SHP77 treated with DMSO at 0.1 percent for 48 hours (cell line): Measurements from ENCODE around the gene YRDC.

Experiments
- DNase-seq: peaks from one replicate; lab custom pipeline; 2025; lab: John Stamatoyannopoulos, UW

YRDC gene

DNA sequence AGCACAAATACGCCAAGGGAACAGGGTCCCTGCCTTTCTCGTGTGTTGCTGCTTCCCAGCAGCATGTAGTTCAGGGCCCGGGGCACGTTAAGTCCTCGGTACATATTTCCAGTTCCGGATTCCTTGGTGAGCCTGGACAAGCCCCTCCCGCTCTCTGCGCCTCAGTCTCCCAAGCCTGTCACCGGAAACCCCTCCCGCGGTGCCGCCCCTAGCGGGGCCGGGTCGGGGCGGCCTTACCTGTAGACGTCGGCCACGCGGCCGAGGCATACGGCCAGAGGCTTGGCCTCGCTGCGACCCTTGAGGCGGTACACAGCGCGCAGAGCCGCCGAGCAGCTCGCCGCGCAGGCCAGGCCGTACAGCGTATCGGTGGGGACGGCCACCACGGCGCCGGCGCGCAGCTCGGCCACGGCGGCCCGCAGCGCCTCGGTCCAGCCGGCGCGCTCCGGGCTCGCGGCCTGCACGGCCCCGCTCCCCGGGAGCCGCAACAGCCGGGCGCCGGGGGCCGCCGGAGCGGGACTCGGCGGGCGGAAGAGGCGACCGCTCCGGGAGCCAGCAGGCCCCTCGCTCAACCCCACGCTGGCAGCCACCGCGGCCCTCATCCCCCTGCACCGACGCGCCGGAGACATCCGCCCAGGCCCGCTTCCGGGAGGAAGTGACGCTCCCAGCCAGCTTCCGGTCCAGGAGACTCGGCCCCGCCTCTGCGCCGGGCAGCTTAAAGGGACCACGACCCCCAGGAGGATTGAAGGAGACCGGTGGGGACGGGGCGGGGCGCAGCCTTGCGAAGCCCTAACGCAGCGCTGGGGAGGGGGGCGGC is at the start of gene YRDC, which contains the start of gene C1orf122:
Gene YRDC (minus strand): TSS at position 654 of the 814 bp plus-strand sequence. CDS start 28 bp downstream, at position 626.
Gene C1orf122 (plus strand): TSS at position 236 of the 814 bp plus-strand sequence. CDS start 615 bp downstream, outside the sequence.
- peak; percentile 66 for DNase-seq

GRCh38 chr1:37854406-37854805 is 46.4 kb upstream of the YRDC start:
- DNase-seq = no peak

GRCh38 chr1:37853157-37853556 is 45.1 kb upstream of the YRDC start:
- no peak for DNase-seq

DNA sequence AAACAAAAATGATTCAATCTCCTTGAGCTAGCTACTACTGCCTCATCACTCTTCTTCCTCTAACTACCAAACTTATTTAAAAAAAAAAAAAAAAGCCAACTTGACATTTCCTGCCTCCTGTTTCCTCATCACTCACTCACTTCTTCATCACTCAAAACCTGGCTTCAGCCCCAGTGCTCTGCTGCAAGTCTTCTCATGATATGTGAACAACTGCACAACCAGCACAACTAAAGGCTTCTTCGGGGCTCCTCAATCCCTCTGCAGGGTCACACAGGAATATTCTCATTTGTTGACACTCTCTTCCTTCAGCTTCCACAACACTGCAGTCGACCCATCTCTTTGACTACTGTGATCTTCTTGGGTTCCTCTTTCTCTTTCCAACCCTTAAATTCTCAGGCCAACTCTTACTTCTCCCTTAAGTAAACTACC is 43.8 kb upstream of the YRDC start:
- DNase-seq = no peak

GRCh38 chr1:37851262-37851661 is 43.3 kb upstream of the YRDC start:
- DNase-seq = no peak

DNA sequence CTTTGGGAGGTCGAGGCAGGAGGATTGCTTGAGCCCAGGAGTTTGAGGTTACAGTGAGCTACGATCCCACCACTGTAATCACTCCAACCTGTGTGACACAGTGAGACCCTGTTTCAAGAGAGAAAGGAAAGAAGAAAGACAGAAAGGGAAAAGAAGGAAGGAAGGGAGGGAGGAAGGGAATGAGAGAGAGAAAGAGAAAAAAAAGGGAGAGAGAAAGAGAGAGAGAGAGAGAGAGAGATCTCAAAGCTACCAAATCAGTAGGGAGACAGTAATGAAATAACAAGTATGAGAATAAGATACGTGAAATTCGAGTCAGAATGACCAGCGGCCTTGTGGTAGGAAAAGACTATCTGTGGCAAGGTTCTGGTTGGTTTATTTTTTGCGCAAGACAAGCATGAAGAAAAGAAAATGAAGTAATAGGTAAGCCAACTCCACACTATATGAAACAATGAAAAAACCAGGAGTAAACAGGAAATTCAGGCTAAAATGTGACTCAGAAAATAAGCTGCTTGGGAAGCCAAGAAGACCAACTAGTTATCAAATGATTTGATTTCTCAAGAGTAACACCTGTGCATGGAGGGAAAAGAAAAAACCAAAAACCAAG is 42.4 kb upstream of the YRDC start:
- no peak for DNase-seq

GRCh38 chr1:37849480-37849879 is 41.5 kb upstream of the YRDC start:
- DNase-seq = no peak

DNA sequence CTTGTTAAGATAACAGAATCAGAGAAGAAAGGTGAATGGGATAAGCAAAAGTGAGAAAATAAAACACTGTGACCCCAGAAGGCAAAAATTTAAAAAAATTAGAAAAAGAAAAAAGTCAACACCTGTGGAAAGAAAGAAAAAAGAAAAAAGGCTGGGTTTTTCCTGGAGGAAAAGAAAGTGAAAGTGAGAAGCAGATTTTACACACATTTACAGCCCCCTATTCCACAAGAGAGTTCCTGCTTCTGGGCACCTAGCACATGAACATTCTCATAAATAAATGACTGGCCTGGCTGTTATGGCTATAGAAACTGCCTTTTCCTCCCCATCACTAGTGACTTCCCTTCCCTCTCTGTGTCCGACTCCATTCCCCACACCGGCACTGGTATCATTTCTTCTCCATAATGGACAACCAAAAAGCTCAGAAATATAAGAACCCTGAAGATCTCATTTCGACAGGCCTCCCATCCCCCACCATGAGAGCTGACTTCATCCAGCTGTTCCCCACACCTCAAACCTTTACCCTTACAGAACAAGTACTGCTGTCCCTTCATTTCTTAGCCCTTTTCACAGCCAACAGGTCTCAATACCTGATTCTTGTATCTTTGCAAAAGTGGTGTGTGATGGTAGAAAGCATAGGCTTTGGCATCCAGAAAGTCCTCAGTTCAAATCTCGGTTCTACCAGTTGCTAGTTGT is 38.8 kb upstream of the YRDC start:
- no peak for DNase-seq

GRCh38 chr1:37845786-37846185 is 37.8 kb upstream of the YRDC start:
- no peak for DNase-seq

DNA sequence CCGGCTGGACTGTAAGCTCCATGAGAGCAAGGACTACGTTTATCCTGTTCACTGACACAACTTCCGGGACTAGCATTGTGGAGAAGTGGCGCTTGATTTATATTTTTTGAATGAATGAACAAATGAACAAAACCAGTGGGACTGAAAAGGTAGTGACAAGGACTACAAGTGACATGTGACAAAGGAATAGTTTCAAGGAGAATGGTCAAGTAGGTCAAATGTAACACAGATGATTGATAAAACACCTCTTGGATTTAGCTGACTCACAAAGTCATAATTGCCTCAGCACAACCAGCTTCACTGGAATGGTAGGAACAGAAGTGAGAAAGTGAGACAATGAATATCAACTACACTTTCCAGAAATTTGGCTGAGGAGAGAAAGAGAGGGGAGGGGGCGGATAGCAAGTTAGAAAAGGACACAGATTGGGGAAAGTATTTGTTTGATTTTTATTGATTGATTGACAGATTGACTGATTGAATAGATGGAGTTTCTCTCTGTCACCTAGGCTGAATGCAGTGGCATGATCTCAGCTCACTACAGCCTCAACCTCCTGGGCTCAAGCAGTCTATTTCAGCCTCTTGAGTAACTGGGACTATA is 37.1 kb upstream of the YRDC start:
- no peak for DNase-seq

DNA sequence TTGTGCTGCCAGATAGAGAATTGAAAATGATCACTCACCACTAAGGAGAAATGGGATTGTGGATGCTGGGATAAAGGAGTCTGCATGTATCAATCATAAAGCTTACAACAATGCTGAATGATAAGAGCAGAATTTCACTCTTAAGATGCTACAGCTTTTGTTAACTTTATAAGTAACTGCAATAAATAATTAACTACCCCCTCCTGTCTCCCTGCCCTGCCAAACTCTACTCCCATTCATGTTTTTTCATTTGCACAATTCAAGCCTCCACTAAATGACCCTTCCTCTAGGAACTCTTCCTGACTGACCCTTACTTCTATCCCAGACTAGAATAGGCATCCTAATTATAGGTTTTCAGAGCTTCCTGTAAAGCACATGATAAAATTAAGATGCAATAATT is 36.5 kb upstream of the YRDC start:
- DNase-seq = no peak

DNA sequence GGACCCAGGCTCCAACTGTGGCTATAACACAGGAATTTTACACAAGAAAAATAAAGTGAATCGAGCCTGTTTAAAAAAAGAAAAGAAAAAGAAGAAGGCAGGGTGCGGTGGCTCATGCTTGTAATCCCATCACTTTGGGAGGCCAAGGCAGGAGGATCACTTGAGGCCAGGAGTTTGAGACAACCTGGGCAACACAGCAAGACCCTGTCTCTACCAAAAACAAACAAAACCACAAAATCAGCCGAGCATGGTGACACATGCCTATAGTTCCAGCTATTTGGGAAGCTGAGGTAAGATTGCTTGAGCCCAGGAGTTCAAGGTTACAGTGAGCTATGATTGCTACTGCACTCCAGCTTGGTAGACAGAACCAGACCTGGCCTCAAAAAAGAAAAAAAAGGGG is 33.6 kb upstream of the YRDC start:
- no peak for DNase-seq

GRCh38 chr1:37840711-37841110 is 32.7 kb upstream of the YRDC start:
- no peak for DNase-seq

- DNase-seq = no peak
Measured at GRCh38 chr1:37839676-37840075, 31.7 kb upstream of the YRDC start.

DNA sequence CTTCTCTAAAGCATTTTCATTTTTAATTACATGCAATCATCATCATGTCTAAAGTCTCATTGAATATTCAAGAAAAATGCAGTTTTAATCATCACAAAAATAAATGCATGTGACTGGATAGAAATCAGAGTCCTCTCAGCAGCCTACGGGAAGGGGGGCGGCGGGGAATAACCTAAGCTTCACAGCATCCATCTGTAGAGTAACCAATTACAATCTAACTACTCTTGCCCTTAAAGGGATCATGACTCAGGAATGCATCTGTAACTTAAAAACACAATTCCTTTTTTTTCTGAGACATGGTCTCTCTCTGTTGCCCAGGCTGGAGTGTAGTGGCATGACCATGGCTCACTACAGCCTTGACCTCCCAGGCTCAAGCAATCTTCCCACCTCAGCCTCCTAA is 28.8 kb upstream of the YRDC start:
- DNase-seq = no peak

- DNase-seq = no peak
Measured at GRCh38 chr1:37831809-37832208, 23.8 kb upstream of the YRDC start.

GRCh38 chr1:37831109-37831508 is 23.1 kb upstream of the YRDC start:
- DNase-seq = no peak

DNA sequence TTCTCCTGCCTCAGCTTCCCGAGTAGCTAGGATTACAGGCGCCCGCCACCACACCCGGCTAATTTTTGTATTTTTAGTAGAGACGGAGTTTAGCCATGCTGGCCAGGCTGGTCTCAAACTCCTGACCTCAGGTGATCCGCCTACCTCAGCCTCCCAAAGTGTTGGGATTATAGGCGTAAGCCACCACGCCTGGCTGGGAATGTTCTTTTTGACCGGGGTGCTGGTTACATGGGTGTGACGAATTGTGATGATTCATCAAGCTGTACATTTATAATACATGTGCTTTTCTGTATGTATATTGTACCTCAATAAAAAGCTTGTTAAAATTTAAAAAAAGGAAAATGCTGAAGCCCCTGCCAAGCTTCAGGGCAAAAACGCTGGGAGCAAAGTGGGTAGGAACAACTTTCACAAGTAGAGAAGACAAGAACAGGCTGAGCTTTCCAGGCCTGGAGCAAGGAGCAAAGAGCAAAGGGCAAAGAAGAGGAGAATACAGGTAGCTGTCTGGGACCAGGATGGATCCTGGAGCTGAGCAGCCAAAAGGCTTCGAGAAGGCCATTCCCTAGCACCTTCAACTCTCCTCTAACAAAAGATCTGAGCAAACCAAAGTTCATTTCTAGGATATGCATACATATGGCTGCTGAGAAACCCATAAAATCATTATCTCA is 20.5 kb upstream of the YRDC start:
- DNase-seq = no peak

- no peak for DNase-seq
Measured at GRCh38 chr1:37825506-37825905, 17.5 kb upstream of the YRDC start.

DNA sequence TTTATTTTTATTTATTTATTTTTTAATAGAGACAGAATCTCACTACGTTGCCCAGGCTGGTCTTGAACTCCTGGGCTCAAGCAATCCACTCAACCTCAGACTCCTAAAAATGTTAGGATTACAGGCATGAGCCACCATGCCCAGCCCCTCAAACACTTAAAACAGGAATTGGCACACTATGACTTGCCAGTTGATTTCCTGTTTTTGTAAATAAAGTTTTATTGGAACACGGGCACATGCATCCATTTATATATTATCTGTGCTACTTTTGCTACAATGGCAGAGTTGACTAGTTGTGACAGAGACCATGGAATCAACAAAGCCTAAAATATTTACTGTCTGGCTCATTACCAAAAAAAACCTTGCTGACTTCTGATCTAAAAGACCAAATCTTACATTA is 16.0 kb upstream of the YRDC start:
- DNase-seq = no peak

GRCh38 chr1:37822906-37823815 is 15.2 kb upstream of the YRDC start:
- DNase-seq = no peak
